GM21619 (cell line): ENCODE measurements around the gene MRPS9.
A peak's percentile ranks its signal among the peaks of the same experiment; 100 is the strongest.

ENCODE experiments used
- ATAC-seq: cut with Tn5 transposase; IDR thresholded peaks from one replicate; pipeline ENCODE4 v1.9.1; 2021; ENCODE audit not compliant: unreplicated experiment

MRPS9 gene

DNA sequence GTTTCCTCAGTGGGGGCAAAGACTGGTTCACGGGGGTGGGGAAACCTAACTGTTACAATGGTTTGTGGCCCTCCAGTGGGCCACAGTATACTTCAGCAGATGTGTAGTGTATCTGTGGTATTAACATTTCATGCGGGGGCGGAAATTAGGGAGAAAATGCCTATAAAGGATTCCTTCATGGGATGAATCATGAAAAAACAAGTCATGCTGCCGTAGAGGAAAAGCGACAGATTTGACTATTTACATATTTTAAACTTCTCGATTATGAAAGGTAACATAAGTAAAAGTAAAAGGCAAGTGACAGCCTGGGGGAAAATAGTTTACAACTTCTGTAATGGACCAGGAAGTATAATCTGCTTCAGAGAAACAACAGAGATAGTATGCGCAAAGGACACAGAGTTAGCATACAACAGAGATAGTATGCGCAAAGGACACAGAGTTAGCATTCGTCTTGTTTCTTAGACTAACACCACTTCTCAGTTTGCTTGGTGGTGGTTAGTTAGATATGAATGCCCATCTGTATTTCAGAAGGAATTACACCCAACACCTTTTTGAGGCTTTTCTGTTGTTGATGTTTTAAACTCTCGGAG is 41.1 kb downstream of the MRPS9 start:
- ATAC-seq = no peak

GRCh38 chr2:105080461-105080860 is 42.6 kb downstream of the MRPS9 start:
- no peak for ATAC-seq

GRCh38 chr2:105081006-105081601 is 43.2 kb downstream of the MRPS9 start:
- ATAC-seq = no peak

GRCh38 chr2:105082107-105082506 is 44.2 kb downstream of the MRPS9 start:
- no peak for ATAC-seq

GRCh38 chr2:105085525-105085924 is 47.7 kb downstream of the MRPS9 start:
- no peak for ATAC-seq

- no peak for ATAC-seq
These were observed 49.4 kb downstream of the MRPS9 start for GRCh38 chr2:105087273-105087672.

GRCh38 chr2:105090091-105090490 is 52.2 kb downstream of the MRPS9 start:
- no peak for ATAC-seq

GRCh38 chr2:105092797-105093196 is 54.9 kb downstream of the MRPS9 start:
- no peak for ATAC-seq

DNA sequence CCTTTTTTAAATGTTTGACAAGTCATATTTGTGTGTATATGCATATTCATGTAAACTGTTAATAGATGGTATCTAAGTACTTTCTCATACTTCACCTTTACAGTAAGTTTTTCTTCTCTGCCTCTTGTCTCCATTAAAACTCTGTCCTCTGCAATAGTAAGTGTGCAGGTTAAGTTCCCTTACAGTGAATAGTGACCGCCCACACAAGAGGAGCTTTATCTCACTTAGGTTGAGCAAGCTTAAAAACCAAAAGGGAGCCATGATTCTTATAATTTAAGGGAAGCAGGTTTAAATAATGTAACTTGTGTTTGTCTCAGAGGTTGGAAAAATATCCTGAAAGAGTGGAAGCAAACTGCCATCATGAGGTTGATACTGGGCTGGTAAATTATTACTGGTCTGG is 61.3 kb downstream of the MRPS9 start:
- no peak for ATAC-seq

GRCh38 chr2:105100046-105100840 is 62.4 kb downstream of the MRPS9 start:
- ATAC-seq = peak; percentile 87

DNA sequence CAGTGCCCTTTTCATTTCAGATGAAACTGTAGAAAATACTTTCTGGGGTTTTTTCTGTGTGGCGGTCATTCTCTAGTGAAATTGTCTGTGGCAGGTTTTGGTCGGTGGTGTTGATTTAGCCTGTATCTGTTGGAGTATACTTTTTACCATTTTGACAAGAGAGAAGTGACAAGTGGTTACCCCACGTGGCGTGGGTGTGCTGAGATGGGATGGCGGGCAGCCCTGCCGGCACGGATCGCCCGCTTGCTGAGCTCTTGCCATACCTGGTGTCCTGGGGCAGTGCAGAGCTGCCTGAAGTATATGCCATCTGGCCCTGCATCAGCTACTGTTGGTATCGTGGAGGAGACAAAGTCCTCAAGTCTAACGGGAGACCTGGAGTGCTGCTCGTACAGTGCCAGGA is 64.1 kb downstream of the MRPS9 start:
- no peak for ATAC-seq

- ATAC-seq = no peak
These were observed 65.1 kb downstream of the MRPS9 start for GRCh38 chr2:105102963-105103421.

DNA sequence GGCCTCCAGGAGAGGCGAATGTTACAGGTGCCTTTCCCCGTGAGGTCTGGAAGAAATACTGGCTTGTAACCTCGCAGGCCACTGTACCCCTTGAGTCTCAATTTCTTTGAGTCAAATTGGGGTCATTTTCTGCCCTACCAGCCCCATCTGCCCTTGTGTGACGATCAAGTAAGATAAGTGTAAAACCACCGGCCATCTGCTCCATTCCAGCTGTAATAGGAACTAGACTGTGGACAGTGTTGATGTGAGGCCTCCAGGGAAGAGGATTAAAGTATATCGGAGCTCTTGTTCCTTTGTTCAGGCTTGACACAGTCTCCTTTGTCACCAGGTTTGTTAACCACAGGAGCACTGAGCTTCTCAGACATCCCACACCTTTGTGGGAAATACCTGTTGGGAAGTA is 65.6 kb downstream of the MRPS9 start:
- no peak for ATAC-seq

- no peak for ATAC-seq
These were observed 66.4 kb downstream of the MRPS9 start for GRCh38 chr2:105104208-105104731.

DNA sequence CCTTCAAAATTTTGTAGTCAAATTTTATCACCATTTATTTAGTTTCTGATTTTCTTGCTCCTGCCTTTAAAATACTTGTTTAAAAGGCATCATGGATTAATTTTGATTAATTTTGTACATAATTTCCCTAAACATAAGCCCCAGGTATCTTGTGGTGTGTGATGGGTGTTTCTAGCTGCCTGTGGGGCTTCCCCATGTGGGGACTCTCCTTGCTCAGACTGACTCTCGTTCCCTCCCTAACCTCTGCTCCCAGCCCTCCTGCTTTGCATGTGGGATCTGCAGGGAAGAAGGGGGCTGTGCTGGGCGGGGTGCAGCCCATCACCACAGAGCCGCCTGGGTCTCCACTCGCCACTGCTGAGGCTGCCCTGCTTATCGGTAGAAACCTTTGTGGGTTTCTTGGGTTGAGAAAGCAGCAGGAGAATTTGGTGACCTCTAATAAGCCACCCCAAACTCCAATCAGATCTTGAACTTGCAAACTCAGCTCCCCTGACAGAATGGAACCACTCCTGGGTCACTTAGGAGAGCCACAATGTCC is 72.5 kb downstream of the MRPS9 start:
- no peak for ATAC-seq

- ATAC-seq = no peak
These were observed 73.7 kb downstream of the MRPS9 start for GRCh38 chr2:105111365-105112150.

GRCh38 chr2:105112345-105112744 is 74.5 kb downstream of the MRPS9 start:
- no peak for ATAC-seq

DNA sequence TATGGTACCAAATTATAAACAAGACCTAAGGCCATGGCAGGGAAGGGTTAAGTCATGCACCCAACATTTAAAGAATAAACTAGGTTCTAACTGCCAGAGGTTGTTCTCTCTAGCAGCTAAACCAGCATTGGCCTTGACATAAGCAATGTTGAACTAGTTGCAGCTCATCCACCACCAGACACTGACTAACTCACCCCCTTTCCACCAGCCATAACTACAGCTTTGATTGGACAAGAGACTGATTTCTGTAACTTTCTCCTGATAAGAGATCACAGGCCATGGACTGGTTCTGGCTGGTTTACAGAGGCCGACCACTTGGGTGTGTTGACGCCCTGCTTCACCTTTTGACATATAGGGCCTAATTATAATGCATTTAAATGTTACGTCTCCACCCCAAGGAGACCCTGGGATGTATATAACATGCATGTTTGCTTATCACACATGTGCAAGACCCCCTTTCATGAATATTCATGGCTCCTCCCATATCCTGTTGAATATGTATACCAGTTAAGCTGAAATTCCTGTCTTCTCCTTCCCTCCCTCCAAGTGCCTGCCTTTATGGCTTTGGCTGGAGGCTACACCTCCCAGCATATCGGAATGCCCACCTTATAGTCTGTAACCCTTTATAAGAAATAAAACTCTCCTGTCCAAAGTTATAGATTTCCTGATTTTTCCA is 75.9 kb downstream of the MRPS9 start:
- no peak for ATAC-seq

DNA sequence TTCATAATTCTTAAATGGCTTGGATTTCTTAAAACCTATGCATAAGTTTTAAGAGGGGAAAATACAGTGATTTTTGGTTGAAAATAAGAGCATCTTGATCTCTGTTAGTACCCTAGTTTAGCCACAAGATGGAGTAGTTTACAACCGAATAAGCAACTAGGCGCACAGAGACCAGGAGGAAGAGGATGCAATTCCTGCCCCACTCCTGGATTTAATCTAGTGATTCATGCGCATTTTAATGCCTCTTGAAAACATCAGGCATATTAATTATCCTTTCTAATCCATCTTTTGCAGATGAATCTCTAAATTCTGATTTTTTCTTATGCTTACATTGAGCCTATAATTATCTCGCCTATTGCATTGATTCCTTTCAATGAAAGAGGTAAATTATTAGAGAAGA is 76.7 kb downstream of the MRPS9 start:
- ATAC-seq = peak; percentile 61

GRCh38 chr2:105116348-105116747 is 78.5 kb downstream of the MRPS9 start:
- no peak for ATAC-seq
